Esophagus squamous epithelium (tissue), 5 donors: ENCODE measurements around the gene PLCB4. TPM values are rescaled to one million over a fixed set of nuclear protein-coding genes. Genes with fewer than 3 reads are reported as not detected.
A peak's percentile ranks its signal among the peaks of the same experiment; 100 is the strongest.

Source experiments
- DNase-seq: peaks from one replicate; lab custom pipeline; 2025; lab: John Stamatoyannopoulos, UW
- H3K27ac ChIP-seq, 4 donors: fragments of 200-600 bp; sonication (generic); one replicate each; pipeline ENCODE4 v1.5.1; 2016 to 2019; ENCODE audit warnings: mild to moderate bottlenecking in 1 of 4
- H3K27me3 ChIP-seq, 4 donors: fragments of 200-600 bp; sonication (generic); 1 replicate in 3 of 4; 2 replicates in 1 of 4; pipeline versions ENCODE4 v1.5.1 to v1.6.0; 2017 to 2021; ENCODE audit warnings: antibody characterized with exemption in 1 of 4
- H3K36me3 ChIP-seq, 3 donors: fragments of 200-600 bp; sonication (generic); one replicate each; pipeline ENCODE4 v1.5.1; 2016 to 2019
- H3K4me1 ChIP-seq, 3 donors: fragments of 200-600 bp; sonication (generic); one replicate each; pipeline ENCODE4 v1.5.1; 2017 to 2019
- H3K4me3 ChIP-seq, 4 donors: fragments of 200-600 bp; sonication (generic); 1 replicate in 3 of 4; 2 replicates in 1 of 4; pipeline ENCODE4 v1.5.1; 2016 to 2019; ENCODE audit warnings: mild to moderate bottlenecking in 2 of 4, moderate library complexity in 1 of 4
- H3K9me3 ChIP-seq, 3 donors: fragments of 200-600 bp; sonication (generic); one replicate each; pipeline ENCODE4 v1.5.1; 2016 to 2019
- POLR2A ChIP-seq, 4 donors: fragments of 450-650 bp; IDR thresholded peaks; one replicate each; pipeline ENCODE4 v1.6.1; 2017; ENCODE audit warnings: antibody characterized with exemption in 4 of 4, mild to moderate bottlenecking in 4 of 4, moderate library complexity in 3 of 4
- WGBS, 2 donors: methylation state at CpG; one replicate each; pipeline ENCODE4 v1.1.5; 2018; 5-methylcytosine and 5-hydroxymethylcytosine counted together
- intact Hi-C: fragments of 100-400 bp; cut with DNase I; formaldehyde crosslinking; loops from one replicate; pipeline ENCODE4 v1.15.0; 2022
- total RNA-seq, 4 donors: library from RNA; depleted of rRNA; stranded (reverse); fragments of >200 nt; gene quantifications; one replicate each; pipeline ENCODE4 v1.1.0, GENCODE V29; 2016
- TF ChIP-seq, protein P1 (sequence below), 6 experiments: fragments of 450-650 bp in 4 of 6; fragments of 200-600 bp in 2 of 6; sonication (generic) in 2 of 6; IDR thresholded peaks; one replicate each; pipeline ENCODE4 v1.5.1; 2016 to 2019; ENCODE audit warnings: antibody characterized with exemption in 6 of 6, mild to moderate bottlenecking in 4 of 6, moderate library complexity in 4 of 6
- donor health status: DM: yes; HTN: yes; CAD: no.

PLCB4 gene
- total RNA-seq, 4 donors from 2014 or later, result 1.1 to 13.7 (median 2.8) TPM

DNA sequence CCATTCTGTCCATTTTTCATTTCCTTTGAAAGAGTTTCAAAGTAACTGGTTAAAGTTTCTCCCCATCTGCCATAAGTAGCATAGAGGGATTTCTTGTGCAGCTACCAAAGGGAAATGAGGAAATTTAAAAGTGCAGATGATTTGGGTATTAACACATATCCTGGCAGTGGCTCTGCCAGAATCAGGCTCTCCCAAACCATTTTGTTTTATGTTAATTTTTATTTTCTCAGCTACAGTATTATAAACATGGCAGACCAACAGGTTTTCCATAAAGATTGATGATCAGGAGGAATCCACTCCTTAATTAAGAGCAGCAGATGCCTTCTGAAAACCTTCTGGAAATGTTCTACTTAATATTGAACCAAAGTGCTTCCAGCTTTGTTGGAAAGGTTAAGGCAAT, 13.9 kb downstream of the PLCB4 start:
- intact Hi-C loops, result no loop called here
- H3K4me3 ChIP-seq, result no peak overlapping the region

DNA sequence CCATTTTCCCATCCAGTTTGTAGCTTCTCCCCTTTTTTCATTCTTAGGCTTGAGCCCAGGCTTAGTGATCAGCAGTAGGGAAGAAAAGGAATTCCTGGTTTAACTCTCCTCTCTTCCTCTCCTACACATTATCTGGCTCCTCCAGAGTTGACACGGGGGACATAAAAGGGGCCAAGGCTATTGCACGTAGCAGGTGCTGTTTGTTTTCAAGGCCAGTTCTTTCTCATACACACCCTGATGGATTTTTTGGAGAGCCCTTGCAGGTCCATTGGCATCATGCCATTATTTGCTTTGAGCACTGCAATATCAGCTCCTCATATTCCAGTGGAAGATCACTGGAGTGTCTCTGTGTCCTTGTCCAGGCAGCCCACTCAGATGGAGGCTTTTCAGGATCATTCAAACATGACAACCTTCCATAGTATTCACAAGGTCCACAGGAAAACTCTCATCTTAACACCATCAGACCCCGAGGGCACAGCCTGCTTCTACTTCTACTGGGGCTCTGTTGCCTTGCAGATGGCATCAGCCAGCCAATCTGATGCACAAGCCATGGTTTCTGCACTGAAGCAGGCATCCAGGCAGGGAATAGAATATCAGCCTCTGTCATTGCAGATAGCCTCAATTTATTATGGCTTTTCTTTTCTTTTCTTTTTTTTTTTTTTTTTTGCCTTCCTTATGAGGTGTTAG, 18.8 kb downstream of the PLCB4 start:
- WGBS, 2 donors, result 48 to 56% methylated on average over 3 of the region's 3 CpGs
- TF ChIP-seq POLR2A (IDR thresholded peaks at IDR 0.05), result no peak
- TF ChIP-seq, protein P1, sequence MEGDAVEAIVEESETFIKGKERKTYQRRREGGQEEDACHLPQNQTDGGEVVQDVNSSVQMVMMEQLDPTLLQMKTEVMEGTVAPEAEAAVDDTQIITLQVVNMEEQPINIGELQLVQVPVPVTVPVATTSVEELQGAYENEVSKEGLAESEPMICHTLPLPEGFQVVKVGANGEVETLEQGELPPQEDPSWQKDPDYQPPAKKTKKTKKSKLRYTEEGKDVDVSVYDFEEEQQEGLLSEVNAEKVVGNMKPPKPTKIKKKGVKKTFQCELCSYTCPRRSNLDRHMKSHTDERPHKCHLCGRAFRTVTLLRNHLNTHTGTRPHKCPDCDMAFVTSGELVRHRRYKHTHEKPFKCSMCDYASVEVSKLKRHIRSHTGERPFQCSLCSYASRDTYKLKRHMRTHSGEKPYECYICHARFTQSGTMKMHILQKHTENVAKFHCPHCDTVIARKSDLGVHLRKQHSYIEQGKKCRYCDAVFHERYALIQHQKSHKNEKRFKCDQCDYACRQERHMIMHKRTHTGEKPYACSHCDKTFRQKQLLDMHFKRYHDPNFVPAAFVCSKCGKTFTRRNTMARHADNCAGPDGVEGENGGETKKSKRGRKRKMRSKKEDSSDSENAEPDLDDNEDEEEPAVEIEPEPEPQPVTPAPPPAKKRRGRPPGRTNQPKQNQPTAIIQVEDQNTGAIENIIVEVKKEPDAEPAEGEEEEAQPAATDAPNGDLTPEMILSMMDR (IDR thresholded peaks at IDR 0.05), result no peak
- Histone ChIP-seq H3K9me3 (no peaks in the 10 kb centered on the region), H3K27me3 (no peaks in the 10 kb centered on the region), H3K4me1 (peaks cover 0 to 25% (median 3%) of the 10 kb centered on the region in 3 donors), H3K4me3 (no peak overlapping the region), H3K27ac (no peak overlapping the region), H3K36me3 (no peaks in the 10 kb centered on the region)
- DNase-seq, result no peak
- intact Hi-C loops, result no loop called here

More for the DNA sequence above, 13.9 kb downstream of the PLCB4 start:
- no peaks in the 10 kb centered on the region for H3K27me3 ChIP-seq
- no peaks in the 10 kb centered on the region for H3K36me3 ChIP-seq
- H3K27ac ChIP-seq, result no peak overlapping the region
- peaks cover 0 to 16% (median 6%) of the 10 kb centered on the region in 3 donors for H3K4me1 ChIP-seq
- H3K9me3 ChIP-seq, result no peaks in the 10 kb centered on the region
- no peak for DNase-seq
- TF ChIP-seq, protein P1 (IDR thresholded peaks at IDR 0.05), result no peak

DNA sequence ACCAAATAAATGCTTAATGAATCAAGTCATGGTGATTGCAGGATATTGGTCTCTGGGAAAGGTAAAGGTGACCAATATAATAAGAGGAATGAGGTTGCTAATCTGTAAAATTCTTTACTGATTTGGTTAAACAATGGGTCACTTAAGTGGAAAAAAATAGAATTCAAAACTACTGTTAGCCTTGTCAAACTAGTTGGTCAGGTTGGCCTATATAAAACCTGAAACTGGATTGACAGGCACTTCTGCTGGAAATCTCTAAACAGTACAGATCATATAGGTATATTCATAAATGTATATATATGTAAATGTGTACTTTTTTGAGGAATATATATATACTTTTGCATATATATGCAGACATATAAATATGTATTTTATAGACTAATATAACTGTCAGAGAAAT, 19.7 kb downstream of the PLCB4 start:
- TF ChIP-seq POLR2A (IDR thresholded peaks at IDR 0.05), result no peak
- TF ChIP-seq, protein P1 (IDR thresholded peaks at IDR 0.05), result no peak
- H3K9me3 ChIP-seq, result no peaks in the 10 kb centered on the region
- no peak overlapping the region for H3K27ac ChIP-seq
- H3K4me3 ChIP-seq, result no peak overlapping the region
- intact Hi-C loops, result no loop called here
- no peak for DNase-seq
- H3K4me1 ChIP-seq, result peaks cover 0 to 25% (median 6%) of the 10 kb centered on the region in 3 donors
- no peaks in the 10 kb centered on the region for H3K27me3 ChIP-seq
- H3K36me3 ChIP-seq, result no peaks in the 10 kb centered on the region

DNA sequence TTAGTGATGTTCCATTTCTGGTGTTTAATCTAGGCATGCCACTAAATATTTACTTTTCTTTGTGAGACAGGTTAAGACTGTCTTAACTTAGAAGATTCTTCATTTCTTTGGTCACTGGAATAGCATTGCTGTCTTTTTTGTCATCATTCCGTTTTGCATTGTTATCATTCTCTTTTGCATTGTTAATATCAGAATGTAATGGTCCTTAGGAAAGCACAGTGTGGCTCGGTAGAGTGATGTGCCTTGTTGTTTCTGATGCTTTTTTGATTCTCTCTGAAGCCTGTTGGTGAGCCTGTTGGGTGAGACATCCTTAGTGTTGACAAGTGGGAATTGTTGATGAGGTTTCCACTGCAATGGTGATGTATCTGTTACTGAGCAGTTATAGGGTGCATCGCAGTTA, 23.2 kb downstream of the PLCB4 start:
- H3K27me3 ChIP-seq, result no peaks in the 10 kb centered on the region
- intact Hi-C loops, result no loop called here
- H3K36me3 ChIP-seq, result no peaks in the 10 kb centered on the region
- TF ChIP-seq, protein P1 (IDR thresholded peaks at IDR 0.05), result no peak
- no peak for TF ChIP-seq POLR2A (IDR thresholded peaks at IDR 0.05)
- H3K4me3 ChIP-seq, result no peak overlapping the region
- H3K4me1 ChIP-seq, result peaks cover 0 to 27% (median 4%) of the 10 kb centered on the region in 3 donors
- H3K27ac ChIP-seq, result peak overlapping the region in 1 of 4 donors; percentile 63
- no peaks in the 10 kb centered on the region for H3K9me3 ChIP-seq
- 54 to 80% methylated on average over 3 of the region's 3 CpGs for WGBS, 2 donors
- no peak for DNase-seq

DNA sequence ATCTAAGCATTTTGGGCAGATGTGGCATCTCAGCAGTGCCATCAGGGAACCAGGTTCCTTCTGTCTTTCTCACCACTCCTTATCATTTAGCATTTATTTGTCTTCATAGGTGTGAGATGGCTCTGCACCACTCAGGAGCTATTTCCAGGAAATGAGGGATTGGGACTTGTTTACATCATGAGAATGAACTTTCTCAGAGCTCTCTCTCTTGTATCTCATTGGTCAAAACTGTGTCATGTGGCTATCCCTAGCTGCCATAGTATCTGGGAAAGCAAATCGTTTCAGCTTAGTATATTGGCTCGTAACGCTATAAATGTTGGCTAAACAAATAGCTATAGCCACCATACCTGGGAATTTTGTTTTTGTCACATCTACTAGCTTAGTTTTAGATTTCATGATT, 23.8 kb downstream of the PLCB4 start:
- DNase-seq, result no peak
- intact Hi-C loops, result no loop called here
- H3K9me3 ChIP-seq, result no peaks in the 10 kb centered on the region
- TF ChIP-seq, protein P1 (IDR thresholded peaks at IDR 0.05), result no peak
- no peak for TF ChIP-seq POLR2A (IDR thresholded peaks at IDR 0.05)
- H3K27me3 ChIP-seq, result no peaks in the 10 kb centered on the region
- no peaks in the 10 kb centered on the region for H3K36me3 ChIP-seq
- 67 to 84% methylated on average over 3 of the region's 3 CpGs for WGBS, 2 donors
- no peak overlapping the region for H3K4me3 ChIP-seq
- peak overlapping the region in 2 of 4 donors; percentile 63 to 64 for H3K27ac ChIP-seq
- H3K4me1 ChIP-seq, result peaks cover 0 to 27% (median 4%) of the 10 kb centered on the region in 3 donors
